Suprapubic skin (tissue), 4 donors: Measurements from ENCODE around the gene SCTR.

ENCODE experiments used
- EP300 ChIP-seq: sonication (generic); formaldehyde crosslinking; IDR thresholded peaks from one replicate; pipeline ENCODE4 v1.6.1; 2017; ENCODE audit warnings: antibody characterized with exemption
- POLR2A ChIP-seq, 2 donors: fragments of 450-650 bp; IDR thresholded peaks; one replicate each; pipeline ENCODE4 v1.6.1; 2017; ENCODE audit warnings: antibody characterized with exemption in 2 of 2, mild to moderate bottlenecking in 2 of 2, moderate library complexity in 2 of 2
- POLR2AphosphoS5 ChIP-seq, 3 donors: sonication (generic); formaldehyde crosslinking; IDR thresholded peaks; one replicate each; pipeline ENCODE4 v1.6.1; 2017; ENCODE audit warnings: antibody characterized with exemption in 3 of 3
- TF ChIP-seq, protein P1 (sequence below), 2 donors: fragments of 200-600 bp in 1 of 2; fragments of 450-650 bp in 1 of 2; sonication (generic) in 1 of 2; IDR thresholded peaks; one replicate each; pipeline ENCODE4 v1.5.1; 2016 to 2019; ENCODE audit warnings: antibody characterized with exemption in 2 of 2, mild to moderate bottlenecking in 1 of 2, moderate library complexity in 1 of 2

DNA sequence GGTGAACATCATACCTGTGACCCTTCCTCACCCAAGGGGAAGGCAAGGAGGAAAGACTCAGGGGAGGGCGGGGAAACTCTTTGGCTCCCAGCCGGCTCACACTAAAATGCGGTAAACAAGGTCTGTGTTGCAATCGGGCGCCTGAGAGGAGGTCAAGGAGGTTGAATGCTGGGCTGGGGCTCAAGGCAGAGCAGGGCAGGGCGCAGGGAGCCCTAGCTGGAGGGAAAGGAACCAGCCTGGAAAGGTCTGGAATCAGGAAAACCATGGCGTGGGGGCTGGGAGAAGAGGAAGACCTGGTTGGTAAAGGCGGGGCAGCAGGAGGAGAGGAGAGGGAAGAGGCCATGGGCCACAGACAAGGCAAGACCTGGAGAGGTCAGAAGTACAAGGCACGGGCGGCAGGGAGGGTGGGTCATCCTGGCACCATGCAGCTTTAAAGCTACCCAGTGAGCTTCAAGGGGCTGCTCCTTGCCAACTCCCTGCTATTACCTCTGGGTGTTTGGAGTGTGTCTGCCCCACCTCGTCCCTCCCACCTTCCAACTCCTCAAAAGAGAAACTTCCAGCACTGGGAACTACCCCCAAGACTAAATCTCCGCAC lies 97.4 kb downstream of the SCTR start:
- TF ChIP-seq POLR2A (IDR thresholded peaks at IDR 0.05) (no peak), EP300 (no peak), POLR2AphosphoS5 (IDR thresholded peaks at IDR 0.05) (no peak)
- TF ChIP-seq, protein P1, sequence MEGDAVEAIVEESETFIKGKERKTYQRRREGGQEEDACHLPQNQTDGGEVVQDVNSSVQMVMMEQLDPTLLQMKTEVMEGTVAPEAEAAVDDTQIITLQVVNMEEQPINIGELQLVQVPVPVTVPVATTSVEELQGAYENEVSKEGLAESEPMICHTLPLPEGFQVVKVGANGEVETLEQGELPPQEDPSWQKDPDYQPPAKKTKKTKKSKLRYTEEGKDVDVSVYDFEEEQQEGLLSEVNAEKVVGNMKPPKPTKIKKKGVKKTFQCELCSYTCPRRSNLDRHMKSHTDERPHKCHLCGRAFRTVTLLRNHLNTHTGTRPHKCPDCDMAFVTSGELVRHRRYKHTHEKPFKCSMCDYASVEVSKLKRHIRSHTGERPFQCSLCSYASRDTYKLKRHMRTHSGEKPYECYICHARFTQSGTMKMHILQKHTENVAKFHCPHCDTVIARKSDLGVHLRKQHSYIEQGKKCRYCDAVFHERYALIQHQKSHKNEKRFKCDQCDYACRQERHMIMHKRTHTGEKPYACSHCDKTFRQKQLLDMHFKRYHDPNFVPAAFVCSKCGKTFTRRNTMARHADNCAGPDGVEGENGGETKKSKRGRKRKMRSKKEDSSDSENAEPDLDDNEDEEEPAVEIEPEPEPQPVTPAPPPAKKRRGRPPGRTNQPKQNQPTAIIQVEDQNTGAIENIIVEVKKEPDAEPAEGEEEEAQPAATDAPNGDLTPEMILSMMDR (IDR thresholded peaks at IDR 0.05), result no peak
